ENCODE results near the gene MYMX. TPM values are rescaled to one million over a fixed set of nuclear protein-coding genes. Genes with fewer than 3 reads are reported as not detected.

The MYMX gene
- total and polyA plus RNA-seq, 2 of the 13 experiments (the other 11 are each of a cell fraction or from before 2014, with no cell fraction given): not detected

- no peak for TF ChIP-seq TEAD3 (CRISPR knock-in tag; optimal IDR thresholded peaks at IDR 0.05; ENCODE audit: borderline replicate concordance)
- TF ChIP-seq, protein P1, sequence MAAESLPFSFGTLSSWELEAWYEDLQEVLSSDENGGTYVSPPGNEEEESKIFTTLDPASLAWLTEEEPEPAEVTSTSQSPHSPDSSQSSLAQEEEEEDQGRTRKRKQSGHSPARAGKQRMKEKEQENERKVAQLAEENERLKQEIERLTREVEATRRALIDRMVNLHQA (CRISPR knock-in tag; IDR thresholded peaks at IDR 0.05): no peak
- no peak for TF ChIP-seq HMG20A (CRISPR knock-in tag; IDR thresholded peaks at IDR 0.05; ENCODE audit: borderline replicate concordance)
- TF ChIP-seq ZNF788 (CRISPR knock-in tag; IDR thresholded peaks at IDR 0.05; ENCODE audit: borderline replicate concordance): no peak
- TF ChIP-seq, protein P2, sequence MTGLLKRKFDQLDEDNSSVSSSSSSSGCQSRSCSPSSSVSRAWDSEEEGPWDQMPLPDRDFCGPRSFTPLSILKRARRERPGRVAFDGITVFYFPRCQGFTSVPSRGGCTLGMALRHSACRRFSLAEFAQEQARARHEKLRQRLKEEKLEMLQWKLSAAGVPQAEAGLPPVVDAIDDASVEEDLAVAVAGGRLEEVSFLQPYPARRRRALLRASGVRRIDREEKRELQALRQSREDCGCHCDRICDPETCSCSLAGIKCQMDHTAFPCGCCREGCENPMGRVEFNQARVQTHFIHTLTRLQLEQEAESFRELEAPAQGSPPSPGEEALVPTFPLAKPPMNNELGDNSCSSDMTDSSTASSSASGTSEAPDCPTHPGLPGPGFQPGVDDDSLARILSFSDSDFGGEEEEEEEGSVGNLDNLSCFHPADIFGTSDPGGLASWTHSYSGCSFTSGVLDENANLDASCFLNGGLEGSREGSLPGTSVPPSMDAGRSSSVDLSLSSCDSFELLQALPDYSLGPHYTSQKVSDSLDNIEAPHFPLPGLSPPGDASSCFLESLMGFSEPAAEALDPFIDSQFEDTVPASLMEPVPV (CRISPR knock-in tag; IDR thresholded peaks at IDR 0.05): no peak
- no peak for TF ChIP-seq TAF15 (IDR thresholded peaks at IDR 0.05; ENCODE audit: low read depth, low read length, poor library complexity, severe bottlenecking)
- no peak for TF ChIP-seq ZSCAN12 (CRISPR knock-in tag; IDR thresholded peaks at IDR 0.05)
- TF ChIP-seq GABPA (IDR thresholded peaks at IDR 0.05; ENCODE audit: low read depth, low read length): no peak
- TF ChIP-seq GABPA (CRISPR knock-in tag; IDR thresholded peaks at IDR 0.05; ENCODE audit: low read depth): no peak
- TF ChIP-seq ZNF44 (CRISPR knock-in tag; IDR thresholded peaks at IDR 0.05): no peak
- TF ChIP-seq ZNF280D (CRISPR knock-in tag; IDR thresholded peaks at IDR 0.05): no peak
- TF ChIP-seq MTA1 (CRISPR knock-in tag; IDR thresholded peaks at IDR 0.05; ENCODE audit: borderline replicate concordance): no peak
- TF ChIP-seq GMEB1 (CRISPR knock-in tag; IDR thresholded peaks at IDR 0.05; ENCODE audit: borderline replicate concordance): no peak
- TF ChIP-seq ZNF414 (CRISPR knock-in tag; IDR thresholded peaks at IDR 0.05): no peak
- TF ChIP-seq, protein P3, sequence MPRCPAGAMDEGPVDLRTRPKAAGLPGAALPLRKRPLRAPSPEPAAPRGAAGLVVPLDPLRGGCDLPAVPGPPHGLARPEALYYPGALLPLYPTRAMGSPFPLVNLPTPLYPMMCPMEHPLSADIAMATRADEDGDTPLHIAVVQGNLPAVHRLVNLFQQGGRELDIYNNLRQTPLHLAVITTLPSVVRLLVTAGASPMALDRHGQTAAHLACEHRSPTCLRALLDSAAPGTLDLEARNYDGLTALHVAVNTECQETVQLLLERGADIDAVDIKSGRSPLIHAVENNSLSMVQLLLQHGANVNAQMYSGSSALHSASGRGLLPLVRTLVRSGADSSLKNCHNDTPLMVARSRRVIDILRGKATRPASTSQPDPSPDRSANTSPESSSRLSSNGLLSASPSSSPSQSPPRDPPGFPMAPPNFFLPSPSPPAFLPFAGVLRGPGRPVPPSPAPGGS (CRISPR knock-in tag; IDR thresholded peaks at IDR 0.05): 0 out of 2 replicates have a peak, but pooled peaks have one; percentile 30
- no peak for TF ChIP-seq RCOR2 (CRISPR knock-in tag; IDR thresholded peaks at IDR 0.05)
- TF ChIP-seq, protein P4, sequence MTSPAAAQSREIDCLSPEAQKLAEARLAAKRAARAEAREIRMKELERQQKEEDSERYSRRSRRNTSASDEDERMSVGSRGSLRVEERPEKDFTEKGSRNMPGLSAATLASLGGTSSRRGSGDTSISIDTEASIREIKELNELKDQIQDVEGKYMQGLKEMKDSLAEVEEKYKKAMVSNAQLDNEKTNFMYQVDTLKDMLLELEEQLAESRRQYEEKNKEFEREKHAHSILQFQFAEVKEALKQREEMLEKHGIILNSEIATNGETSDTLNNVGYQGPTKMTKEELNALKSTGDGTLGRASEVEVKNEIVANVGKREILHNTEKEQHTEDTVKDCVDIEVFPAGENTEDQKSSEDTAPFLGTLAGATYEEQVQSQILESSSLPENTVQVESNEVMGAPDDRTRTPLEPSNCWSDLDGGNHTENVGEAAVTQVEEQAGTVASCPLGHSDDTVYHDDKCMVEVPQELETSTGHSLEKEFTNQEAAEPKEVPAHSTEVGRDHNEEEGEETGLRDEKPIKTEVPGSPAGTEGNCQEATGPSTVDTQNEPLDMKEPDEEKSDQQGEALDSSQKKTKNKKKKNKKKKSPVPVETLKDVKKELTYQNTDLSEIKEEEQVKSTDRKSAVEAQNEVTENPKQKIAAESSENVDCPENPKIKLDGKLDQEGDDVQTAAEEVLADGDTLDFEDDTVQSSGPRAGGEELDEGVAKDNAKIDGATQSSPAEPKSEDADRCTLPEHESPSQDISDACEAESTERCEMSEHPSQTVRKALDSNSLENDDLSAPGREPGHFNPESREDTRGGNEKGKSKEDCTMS (CRISPR knock-in tag; conservative IDR thresholded peaks at IDR 0.05): no peak
Observed at GRCh38 chr6:44262467-44263353, 46.0 kb downstream of the MYMX start (continued).
